Dedifferentiated amniotic fluid mesenchymal stem cell (primary cell): ENCODE results near the gene DTD1.

Source experiments
- DNase-seq: peaks from one replicate; pipeline ENCODE4 v3.0.0-alpha.2; 2016; ENCODE audit errors: extremely low spot score

The DTD1 gene

DNA sequence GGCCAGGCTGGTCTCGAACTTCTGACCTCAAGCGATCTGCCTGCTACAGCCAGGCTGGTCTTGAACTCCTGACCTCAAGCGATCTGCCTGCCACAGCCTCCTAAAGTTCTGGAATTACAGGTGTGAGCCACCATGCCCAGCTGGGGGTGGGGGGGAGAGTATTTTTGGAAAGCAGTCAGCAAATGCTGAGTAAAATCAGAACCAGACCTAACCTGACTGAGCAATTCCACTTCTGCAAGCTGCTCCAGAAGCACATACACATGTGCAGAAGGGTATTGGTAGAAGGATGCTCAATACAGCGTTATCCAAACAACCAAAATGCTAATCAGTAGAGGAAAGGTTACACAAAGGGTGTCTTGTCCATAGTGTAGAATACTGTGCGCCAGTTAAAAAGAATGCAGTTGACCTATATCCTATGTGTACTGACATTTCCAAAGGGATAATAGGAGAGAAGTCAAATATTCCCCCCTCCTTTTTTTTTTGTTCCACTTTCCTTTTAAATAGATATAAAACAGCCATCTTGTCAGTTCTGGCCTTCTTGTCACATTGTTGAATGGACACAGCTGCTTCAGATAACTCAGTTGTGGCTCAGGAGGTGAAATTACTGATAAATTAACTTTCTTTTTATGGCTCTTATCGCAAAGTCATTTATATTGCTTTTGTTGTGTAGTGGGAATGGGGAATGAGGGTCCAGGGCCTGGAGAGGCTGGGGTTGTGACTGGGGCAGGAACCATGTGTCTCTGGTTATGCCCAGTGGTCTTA lies 74.6 kb downstream of the DTD1 start:
- no peak for DNase-seq

- DNase-seq = no peak
Observed at GRCh38 chr20:18663932-18664331, 76.1 kb downstream of the DTD1 start.

GRCh38 chr20:18665135-18665534 lies 77.3 kb downstream of the DTD1 start:
- DNase-seq = no peak

- DNase-seq = no peak
Observed at GRCh38 chr20:18666803-18667415, 79.1 kb downstream of the DTD1 start.

GRCh38 chr20:18669241-18670019 lies 81.6 kb downstream of the DTD1 start:
- no peak for DNase-seq

- no peak for DNase-seq
Observed at GRCh38 chr20:18671203-18671710, 83.4 kb downstream of the DTD1 start.

DNA sequence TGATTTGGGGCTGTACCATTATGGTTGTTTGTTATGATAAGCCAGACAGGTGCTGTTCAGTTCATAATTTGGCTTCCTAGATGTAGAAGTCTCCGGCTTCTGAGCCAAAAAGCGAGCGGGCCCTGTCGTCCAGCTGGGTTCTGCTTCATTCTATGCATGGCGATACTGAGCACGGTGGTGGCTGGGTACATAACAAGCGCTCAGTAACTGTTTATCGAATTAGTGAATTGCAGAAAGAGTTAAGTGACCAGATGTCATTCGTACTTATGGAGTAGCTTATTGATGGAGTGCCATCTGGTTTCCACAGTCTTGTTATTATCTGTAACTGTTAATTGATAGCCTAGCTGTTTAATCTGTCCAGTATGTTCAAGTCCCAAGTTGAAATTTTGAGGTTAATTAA lies 85.0 kb downstream of the DTD1 start:
- no peak for DNase-seq

DNA sequence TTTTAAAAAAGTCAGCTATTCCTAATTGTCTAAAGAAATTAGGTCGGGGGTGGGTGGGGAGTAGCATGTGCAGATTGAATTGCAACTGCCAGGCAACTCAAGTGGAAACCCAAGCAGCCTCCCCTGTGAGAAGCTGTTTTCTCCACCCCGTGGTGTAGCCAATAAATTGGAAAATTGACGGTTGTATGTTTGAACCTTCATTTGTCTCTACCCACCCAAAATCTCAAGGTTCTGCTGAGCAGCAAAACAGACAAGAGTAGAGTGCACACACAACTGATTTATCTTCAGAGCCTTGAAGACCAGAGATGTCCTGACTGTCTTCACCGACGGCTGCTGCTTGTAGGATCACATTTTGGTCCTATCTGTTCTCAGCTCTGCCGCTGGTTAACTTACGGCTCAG lies 88.5 kb downstream of the DTD1 start:
- DNase-seq = no peak

DNA sequence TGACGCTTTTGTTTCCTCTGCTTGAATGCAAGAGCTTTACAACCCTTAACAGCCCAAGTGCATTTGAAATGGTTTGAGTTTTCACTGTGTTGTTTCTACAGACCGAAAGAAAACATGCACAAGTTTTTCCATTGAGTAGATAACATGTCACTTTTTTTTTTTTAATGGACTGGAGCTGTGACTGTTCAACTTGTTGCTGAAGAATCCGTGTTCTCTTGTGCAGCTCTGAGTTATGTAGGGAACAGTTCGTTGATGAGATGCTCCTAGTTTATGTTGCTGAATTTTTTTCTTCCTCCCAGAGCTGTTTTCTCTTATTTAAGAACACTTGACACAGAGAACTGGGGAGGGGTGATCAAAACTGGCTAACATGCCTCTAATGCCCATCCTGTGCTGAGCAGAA lies 89.3 kb downstream of the DTD1 start:
- no peak for DNase-seq

GRCh38 chr20:18678549-18679419 lies 90.9 kb downstream of the DTD1 start:
- DNase-seq = no peak

GRCh38 chr20:18683839-18684238 lies 96.0 kb downstream of the DTD1 start:
- no peak for DNase-seq

DNA sequence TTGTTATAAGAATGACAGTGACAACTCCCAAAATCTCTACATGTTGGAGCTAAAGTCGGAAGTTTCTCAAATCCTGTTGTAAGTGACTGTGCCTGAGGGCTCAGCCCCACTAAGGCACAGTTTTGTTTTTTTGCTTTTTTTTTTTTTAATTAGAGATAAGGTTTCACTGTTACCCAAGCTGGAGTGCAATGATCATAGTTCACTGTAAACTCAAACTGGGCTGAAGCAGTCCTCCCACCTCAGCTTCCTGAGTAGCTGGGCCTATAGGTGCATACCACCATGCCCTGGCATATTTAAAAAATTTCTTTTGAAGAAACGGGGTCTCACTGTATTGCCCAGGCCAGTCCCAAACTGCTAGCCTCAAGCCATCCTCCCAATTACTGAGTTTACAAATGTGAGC lies 96.9 kb downstream of the DTD1 start:
- no peak for DNase-seq

GRCh38 chr20:18685406-18685805 lies 97.6 kb downstream of the DTD1 start:
- no peak for DNase-seq

GRCh38 chr20:18686696-18687095 lies 98.8 kb downstream of the DTD1 start:
- no peak for DNase-seq

GRCh38 chr20:18688676-18689075 lies 100.8 kb downstream of the DTD1 start:
- DNase-seq = no peak

GRCh38 chr20:18689557-18689956 lies 101.7 kb downstream of the DTD1 start:
- no peak for DNase-seq

DNA sequence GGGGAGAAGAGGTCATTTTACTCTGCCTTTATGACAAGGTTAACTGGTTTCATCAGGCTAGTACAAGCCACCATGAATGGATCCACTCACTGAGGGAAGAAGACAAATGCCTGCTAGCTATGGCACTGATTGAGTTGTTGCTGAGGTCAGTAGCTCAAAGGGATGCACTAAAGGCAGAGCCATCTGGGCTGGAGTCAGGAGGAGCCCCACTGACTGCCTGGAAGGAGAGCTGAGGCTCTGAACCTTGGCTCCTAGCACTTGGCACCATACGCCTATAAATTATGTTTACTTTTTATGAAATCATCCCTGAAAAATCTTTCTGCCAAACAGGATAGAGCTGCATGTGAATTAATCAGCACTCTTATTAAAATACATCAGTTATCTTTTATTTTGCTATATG lies 104.6 kb downstream of the DTD1 start:
- DNase-seq = no peak

GRCh38 chr20:18694071-18694470 lies 106.2 kb downstream of the DTD1 start:
- DNase-seq = no peak

DNA sequence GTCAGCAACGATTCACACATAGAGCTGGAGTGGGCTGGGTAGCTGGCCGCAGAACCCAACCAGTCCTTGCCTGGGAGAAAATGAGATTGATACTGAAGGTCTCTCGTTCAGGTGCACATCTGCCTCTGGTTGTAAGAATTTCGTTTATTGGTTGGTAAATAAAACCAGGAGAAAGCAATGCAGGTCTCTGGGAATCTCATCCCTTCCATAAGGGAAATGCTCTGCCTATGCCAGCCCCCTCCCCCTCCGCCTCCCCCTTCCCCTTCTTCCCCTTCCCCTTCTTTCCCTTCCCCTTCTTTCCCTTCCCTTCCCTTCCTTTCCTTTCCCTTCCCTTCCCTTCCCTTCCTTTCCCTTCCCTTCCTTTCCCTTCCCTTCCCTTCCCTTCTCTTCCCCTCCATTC lies 107.3 kb downstream of the DTD1 start:
- no peak for DNase-seq

DNA sequence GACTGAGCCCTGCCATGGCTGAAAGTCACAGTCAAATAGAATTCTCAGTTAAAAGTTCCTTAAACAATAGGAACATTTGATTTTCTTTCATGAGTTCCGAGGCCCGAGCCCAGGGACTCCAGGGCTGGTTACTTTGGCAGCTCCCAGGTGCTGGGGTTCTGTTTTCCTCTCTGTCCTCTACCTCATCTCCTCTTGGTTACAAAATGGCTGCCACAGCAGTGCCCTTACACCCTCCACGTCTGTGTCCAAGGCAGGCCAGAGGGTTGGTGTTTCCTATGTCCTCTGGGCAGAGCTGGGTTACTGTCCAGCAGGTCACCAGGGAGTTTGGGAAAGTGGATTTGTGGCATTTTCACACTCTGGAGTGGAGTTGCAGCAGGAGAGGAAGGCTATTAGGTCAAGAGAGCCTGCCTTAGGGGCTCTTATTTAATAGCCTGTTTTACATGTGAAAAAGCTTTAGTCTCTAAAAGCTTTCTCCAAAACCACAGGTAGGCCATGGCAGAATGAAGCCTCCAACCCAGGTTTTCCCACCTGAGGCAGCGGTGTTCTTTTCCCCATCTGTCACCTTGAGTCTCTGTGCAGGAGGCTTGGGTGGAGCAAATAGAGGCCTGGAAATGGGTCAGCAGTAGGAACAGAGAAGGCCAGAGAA lies 111.0 kb downstream of the DTD1 start:
- no peak for DNase-seq

DNA sequence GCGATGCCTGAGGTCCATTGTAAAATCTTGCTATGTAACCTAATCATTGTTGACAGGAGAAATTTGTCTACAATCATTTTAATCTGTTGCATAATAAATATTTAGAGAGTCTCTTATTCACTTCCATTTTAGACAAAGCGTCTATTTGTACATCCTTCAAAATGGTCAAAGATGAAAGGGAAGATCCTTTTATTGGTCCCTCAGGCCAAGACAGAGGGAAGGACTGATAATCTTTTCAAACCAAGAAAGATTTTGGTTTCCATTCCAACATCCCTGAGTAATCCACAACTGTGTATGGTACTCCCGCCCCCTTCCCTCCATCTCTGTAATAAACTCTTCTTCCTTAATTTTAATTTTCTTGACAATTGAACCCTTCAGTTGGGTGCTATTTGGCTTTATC lies 114.1 kb downstream of the DTD1 start:
- no peak for DNase-seq
